GDM1 (cell line): ENCODE results near the gene CDK1.
A peak's percentile ranks its signal among the peaks of the same experiment; 100 is the strongest.

Experiments
- DNase-seq: peaks from one replicate; lab custom pipeline; 2025; lab: John Stamatoyannopoulos, UW

The CDK1 gene

DNA sequence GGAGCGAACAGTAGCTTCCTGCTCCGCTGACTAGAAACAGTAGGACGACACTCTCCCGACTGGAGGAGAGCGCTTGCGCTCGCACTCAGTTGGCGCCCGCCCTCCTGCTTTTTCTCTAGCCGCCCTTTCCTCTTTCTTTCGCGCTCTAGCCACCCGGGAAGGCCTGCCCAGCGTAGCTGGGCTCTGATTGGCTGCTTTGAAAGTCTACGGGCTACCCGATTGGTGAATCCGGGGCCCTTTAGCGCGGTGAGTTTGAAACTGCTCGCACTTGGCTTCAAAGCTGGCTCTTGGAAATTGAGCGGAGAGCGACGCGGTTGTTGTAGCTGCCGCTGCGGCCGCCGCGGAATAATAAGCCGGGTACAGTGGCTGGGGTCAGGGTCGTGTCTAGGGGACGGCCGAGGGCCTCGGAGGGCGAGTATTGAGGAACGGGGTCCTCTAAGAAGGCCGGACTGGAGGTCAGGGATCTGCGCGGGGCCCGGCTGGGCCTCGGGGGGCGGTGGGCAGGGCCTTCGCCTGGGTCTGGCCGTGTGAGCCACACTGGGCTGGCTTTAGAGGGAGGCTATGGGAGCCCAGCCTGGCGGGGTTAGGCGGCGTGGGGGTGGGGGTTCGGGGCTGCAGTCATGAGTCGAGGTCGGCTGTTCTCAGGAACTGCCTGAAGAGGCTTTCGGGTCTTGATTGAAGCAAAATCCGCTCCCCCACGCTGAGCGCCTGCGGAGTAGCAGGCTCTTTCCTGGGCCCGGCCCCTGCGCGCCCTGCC, at the start of gene CDK1:
CDK1 (plus strand) TSS at position 265 of the 757 bp plus-strand sequence. CDS start 1,688 bp downstream, outside the sequence.
- peak; percentile 95 for DNase-seq

DNA sequence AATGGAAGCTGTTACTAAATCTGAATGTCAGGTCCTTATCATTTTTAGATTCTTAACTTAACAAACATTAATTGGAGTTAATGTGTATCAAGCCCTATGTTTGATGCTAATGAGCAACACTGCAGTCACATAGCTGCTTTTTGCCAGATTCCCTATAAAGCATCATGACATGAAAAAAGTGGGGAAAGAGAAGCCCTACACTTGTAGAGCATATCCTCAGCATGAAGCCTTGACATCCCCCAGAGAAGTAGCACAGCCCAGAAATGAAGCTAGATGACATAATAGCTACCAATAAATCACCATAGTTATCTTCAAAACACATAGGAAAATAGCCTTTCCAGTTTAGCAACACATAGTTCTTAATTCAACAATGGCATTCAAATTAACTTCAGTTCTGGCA, 49.2 kb upstream of the CDK1 start:
- no peak for DNase-seq

DNA sequence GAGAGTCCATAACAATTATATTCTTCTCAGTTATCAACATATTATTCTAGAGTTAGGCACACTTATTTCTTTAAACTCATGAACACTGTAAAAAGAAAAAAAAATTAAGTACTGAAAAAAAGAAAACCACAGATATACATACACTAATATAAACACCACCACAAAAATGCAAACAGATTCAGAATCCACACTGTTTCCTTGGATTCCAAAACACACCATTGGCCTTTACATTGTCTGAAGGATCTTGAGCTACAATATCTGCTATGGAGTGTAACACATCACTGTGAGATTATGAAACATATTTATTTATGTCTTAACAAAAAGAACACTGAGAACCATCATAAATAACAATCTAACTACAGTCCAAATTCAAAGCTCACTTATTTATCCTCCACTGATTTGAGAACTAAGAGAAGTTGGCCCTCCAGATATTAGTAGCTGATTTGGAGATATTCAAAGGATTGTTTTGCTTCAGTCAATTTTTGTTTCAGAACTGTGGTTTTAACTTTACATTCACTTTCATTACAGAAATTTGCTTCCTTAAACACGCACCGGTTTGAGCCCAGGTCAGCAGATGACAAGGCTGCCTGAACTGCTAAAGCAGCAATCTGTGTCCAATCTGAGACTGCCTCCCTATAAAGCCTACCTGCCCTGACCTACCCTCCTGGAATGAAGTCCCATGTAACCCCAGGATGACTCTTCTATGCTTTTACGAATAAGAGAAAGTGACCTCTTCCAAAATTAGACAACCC, 47.0 kb upstream of the CDK1 start:
- DNase-seq, result no peak

DNA sequence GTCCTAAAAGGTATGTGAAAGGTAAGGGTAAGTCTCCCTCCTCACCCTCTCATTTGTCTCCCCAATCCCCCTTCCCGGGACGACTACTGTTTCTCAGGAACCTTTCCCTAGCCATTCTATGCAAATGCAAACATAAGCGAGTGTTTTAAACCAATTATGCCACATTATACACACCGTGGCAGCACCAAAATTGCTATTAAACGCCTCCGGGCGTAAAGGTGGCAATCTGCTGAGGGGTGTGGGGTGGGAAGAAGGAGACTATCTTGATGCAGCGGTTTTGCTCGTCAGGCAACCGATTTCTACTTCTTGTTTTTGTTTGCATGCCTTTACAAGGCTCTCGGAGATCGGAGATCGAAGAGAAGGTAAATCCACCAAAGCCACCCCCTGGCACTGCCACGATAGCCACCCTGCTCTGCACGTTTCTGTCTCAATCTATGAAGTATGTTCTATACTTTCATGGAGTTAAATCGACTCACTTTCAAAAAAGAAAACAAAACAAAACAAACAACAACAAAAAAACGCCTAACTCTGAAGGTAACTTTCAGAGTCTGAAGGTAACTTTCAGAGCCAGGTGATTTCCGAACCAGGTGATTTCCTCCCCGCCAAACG, 46.0 kb upstream of the CDK1 start:
- DNase-seq, result no peak

DNA sequence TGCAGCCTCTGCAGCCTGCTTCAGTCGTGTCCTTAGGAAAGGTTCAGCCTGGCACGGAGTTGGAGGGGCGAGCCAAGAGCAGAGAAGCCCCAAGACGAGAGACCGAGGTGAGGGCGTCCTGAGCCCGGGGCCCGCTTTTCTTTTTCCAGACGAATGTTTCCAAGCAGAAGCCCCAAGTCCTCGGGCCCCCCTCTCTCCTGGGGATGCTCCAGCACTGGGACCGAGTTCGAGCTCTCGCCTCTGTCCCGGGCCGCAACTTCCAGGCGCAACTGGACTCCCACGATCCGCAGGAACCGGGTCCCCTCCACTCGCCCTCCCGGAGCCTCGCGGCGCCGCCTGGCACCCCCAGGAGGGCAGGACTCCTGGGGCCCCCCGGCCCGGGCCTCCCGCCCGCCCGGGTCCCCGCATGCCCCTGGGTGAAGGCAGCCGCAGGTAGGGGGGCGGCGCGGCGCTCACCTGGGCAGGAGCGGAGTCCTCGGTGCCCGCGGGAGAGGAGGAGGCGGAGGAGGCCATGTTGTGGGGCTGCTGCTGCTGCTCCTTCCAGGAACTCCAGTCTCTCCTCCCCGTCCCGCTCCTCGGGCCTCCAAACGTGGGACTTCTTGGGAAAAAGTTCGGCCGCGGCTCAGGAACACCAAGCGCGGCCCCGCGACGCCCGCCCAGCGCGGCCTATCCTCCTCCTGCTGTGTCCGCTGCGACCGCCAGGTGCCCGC, 45.3 kb upstream of the CDK1 start:
- DNase-seq, result no peak

DNA sequence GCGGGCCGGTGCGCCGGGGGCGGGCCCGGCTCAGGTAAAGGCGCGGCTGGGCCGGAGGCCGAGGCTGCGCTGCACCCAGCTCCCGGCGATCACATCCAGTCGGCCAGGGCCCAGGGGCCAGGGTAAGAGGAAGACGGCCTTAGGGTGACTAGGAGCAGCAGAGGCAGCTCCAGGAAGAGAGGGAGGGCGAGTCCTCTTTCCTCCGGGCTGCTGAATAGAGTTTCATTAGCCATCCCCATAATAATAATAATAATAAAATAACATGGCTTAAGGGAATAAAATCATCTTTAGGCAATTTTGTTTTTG, 44.8 kb upstream of the CDK1 start:
- DNase-seq, result no peak

DNA sequence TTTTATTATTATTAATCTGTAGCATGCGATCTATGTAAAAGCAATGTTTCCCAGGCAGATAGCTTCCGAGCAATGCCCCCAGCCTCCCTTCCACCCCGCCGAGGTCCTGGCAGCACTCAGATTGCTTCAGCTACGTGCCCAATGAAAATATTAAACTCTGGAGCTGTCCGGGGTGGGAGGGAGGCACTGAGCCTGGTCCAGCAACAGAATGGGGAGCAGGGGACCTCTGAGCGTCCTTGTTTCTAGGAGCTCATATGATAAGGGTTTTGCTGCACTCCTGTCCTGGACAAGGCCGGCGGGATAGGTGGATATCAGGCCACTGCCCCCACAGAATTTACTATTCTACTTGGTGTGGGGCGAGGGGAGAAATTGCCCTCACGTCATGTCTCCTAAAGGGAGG, 44.5 kb upstream of the CDK1 start:
- no peak for DNase-seq

DNA sequence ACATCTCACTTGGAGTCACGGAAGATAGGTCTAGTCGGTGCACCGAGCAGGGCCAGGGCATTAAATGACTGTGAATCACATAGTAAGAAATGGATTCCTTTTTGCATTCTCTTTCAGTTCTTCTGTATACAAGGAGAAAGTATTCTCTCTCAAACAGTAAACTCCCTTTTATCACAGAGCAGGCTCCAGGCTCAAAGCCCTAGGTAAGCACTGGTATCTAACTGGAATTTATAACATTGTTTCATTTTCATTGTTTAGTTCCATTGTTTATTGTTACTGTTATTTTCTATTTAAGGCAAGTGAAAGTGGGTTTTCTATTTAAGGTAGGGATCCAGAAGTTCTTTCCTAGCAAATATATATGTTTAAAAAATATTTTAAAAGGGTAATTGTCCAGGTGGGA, 44.1 kb upstream of the CDK1 start:
- no peak for DNase-seq

DNA sequence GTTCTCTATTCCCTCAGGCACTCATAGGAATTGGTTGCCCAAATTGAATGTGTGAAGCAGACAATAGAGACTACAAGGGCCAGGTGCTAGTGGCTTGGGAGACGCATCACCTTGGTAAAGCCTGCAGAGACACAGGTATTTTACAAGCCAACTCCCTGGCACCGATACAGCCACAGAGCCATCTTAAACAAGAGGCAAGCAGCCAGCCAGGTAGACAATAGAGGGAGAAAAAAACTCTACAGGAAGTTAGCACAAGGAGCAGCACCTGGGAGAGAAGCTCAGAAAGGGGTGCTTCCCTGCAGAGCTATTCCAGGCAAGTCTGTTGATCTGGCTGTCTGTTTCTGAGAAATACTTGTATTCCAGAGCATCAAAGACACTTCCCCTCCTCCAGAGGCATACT, 43.0 kb upstream of the CDK1 start:
- no peak for DNase-seq

DNA sequence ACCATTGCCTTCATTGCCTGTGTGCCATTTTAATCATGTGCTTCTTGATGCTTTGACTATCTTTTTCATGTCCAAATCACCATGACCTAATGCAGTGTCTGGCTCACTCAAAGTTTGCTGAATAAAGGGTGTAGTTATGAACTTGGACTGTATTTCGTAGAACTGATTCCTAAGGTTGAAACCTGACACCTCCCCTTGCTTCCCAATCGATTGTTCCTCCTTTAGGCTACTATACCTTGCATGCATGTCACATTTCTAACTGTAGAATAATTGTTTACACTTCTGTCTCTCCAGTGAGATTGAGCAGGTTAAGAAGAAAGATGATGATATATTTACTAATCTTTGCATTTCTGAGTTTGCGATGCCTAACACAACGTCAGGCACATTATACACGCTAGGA, 41.0 kb upstream of the CDK1 start:
- no peak for DNase-seq

DNA sequence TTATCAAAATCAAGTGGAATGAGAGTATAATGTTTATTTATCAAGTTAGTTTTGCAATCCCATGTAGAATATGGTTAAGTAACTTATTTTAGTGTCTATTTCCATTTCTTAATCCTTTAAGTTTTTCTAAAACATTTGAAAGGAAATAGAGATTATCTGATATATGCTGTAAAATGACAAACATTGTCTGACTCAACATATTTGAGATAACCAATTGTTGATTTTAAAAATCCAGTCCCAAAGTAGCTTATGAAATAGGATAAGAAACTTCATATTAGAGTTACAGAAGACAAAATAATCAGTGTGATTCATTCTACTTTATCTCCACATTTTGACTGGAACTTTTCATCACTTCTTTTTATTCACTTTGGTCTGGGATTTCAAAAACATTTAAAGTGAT, 38.7 kb upstream of the CDK1 start:
- no peak for DNase-seq

DNA sequence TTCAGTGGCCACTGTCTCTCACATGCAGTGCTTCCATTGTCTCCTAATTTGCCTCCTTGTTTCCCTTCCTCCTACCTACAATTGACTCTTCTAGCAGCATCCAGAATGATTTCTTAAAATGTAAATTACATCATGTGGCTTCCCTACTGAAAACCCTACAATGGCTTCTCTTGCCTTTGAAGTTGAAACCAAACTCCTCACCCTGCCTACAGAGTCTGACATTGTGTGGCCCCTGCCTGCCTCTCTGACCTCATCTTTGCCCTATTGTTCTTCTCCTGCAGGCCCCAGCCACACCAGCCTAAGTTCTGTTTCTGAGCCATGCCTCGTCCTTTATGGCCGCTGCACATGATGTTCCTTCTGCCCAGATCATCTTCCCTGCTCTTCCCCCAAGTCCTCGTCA, 35.8 kb upstream of the CDK1 start:
- DNase-seq, result no peak

DNA sequence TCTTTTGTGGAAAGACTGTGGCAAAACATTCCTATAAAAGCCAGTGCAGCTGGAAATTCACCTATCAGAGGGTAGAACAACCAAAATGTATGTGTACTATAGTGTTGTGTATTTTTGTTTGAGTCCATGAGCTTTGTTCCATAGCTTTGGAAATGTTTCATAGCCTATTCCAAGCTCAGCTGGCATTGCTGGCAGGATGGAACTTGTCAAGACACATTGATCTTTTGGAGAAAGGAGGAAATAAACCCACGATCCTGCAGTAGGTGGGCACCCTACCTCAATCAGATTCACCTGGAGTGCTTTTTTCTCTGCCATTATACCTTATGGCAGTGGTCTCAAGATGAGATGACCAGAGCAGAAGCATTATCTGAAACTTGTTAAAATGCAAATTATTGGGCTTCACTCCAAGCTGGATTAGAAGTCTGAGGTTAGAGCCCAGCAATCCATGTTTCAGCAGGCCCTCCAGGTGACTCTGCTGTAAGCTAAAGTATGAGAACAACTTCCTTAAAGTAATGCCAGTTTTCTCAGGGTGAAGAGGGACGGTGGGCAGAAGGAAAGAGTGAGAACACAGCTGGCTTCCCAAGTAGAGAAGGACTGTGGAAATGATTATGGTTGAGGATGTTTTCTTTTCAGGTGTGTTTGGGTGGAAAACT, 30.3 kb upstream of the CDK1 start:
- DNase-seq, result no peak

DNA sequence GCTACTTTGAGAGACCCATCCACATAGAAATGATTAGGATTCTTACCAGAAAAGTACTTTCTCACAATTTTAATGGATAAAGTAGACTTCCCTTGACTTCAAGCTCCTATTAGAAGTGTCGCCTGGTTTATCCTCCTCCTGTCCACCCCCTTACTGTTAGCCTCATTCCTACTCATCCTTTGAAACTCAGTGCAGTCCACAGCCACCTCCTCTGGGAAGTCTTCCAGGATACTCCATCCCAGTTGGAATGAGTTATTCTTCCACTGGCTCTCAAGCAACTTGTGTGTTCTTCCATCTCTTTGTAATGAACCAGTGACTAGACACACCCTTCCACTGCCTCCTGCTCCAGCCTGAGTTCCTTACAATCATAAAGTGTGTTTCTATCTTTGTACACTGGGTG, 25.1 kb upstream of the CDK1 start:
- DNase-seq, result no peak

DNA sequence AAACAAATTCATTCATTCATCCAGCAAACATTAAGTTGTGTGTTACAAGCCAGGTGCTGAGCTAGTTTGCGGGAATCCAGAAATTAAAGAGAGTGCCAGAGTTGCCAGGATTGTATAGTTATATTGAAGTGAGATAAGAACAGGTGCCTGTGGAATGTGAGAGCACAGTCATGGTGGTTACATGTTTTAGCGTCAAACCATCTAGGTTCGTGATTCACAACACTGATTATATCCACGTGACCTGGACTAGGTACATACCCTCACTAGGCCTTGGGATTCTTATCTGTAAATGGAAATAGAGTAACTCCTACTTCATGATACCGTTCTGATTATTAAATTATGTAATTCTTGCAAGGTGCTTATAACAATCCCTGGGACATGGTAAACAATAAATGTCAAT, 24.5 kb upstream of the CDK1 start:
- no peak for DNase-seq

DNA sequence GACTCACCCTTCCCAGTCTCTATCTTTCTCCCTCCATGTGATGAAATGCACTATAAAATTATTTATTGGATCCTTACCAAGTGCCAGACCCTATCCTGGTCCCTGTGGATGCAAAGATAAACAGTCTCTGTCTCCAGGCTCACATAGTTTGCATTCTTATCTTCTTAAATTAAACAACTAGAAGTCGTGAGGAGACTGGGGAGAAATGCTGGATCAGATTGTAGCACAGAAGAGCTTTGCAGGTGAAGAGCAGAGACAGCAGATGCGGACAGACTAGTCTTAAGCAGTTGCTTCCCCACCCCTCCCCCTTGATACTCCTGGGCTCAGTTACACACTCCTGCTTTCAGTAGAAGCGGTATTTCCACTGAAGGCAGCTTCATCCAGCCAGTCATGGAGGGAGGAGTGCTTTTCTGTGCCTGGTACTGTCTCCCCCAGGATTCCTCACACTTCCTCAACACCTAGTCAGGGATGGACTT, 20.8 kb upstream of the CDK1 start:
- no peak for DNase-seq

DNA sequence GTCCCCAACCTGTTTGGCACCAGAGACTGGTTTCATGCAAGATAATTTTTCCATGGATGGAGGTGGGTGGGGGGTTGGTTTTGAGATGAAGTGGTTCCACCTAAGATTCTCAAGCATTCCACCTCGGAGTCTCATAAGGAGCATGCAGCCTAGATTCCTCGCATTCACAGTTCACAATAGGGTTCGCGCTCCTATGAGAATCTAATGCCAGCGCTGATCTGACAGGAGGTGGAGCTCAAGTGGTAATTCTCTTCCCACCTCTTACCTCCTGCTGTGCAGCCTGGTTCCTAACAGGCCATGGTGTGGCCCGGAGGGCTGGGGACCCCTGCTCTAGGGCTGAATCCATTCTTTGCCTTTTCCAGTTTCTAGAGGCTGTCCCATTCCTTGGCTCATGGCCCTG, 19.1 kb upstream of the CDK1 start:
- DNase-seq, result no peak

DNA sequence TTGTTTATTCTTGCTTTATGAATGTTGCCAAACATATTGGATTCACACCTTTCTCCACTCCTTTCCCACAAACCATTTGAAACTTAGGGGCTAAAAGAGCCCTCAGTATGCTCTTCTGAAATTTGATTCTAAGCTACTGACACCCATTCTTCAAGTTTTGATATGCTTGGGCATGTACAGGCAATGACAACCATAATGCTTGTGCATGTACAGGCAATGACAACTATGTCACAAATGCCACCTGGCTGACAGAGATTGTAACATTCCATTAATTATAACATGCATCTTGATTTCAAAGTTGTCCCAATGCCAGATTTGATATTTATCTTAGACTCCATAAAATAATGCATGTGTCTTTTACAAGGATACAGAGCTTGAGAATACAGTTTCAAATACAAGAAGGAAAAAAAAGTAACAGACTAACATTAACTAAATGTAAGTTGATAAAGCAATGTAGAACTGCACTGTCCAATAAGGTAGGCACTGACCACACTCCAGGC, 17.5 kb upstream of the CDK1 start:
- no peak for DNase-seq

DNA sequence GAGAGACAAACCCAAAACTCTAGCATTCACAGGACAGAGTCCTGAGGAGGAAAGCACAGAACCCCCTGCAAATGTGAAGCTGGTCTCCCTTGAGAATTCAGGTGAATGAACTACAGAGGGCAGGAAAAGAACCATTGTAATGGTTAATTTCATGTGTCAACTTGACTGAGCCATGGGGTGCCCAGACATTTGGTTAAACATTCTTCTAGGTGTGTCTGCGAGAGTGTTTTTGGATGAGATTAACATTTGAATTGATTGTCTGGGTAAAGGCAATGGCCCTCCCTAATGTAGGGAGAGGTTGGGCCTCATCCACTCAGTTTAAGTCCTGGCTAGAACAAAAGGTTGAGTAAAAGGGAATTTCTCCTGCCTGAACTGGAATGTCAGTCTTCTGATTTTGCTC, 15.7 kb upstream of the CDK1 start:
- no peak for DNase-seq

DNA sequence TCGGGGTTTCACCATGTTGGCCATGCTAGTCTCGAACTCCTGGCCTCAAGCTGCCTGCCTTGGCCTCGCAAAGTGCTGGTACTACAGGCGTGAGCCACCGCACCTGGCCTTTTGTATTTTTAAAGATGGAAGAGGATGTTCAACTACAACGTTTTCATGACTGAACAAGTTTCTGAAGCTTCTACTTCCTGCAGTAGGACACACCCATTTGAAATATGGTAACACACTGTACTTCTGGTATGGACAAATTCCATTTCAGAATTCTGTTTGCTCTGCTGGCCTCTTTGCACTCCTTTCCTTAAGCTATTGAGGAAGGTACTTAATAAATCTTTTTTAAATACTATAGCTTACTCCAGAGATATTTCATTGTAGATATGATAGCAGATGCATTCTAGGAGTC, 10.9 kb upstream of the CDK1 start:
- no peak for DNase-seq

DNA sequence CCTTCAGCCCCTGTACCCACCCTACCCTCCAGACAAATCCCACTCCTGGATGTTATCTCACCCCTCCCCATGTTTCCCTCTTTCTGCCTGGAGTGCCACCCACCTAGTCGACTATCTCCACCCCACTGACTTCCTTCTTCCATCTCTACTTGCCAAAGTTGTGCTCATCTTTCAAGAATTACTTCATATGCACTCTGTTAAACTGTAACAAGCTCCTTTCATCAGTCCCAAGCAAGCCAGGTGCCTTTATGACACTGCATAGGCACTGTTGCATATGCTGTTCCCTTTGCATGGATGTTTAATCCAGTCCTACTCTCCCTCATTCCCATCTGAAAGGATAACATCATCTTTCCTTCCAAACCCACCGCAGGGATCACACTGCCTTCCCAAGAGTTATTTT, 8.9 kb upstream of the CDK1 start:
- DNase-seq, result no peak

DNA sequence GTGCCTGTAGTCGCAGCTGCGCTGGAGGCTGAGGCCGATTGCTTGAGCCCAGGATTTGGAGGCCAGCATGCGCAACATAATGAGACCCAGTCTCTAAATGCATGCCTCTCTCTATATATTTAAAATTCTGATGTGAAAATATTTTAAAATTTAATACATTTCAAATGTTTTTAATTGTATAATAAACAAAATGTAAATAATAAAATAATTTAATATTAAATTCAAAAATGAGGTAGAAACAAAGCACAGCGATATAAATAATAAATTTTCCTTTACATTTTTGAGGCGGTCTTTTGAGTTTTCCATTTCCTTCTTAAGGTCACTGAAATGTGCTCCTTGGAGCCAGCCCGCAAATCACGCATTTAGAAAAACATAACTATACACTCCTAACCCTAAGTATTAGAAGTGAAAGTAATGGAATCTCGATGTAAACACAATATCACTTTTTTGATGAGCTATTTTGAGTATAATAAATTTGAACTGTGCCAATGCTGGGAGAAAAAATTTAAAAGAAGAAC, 523 bp upstream of the CDK1 start:
- DNase-seq, result no peak
